Measurements from ENCODE around the gene EMX1.
"Not testable (repeated sequence)": the region's sequence is repeated elsewhere in the genome, so short reads cannot be mapped to it uniquely, and the experiment has no call there.

DNA sequence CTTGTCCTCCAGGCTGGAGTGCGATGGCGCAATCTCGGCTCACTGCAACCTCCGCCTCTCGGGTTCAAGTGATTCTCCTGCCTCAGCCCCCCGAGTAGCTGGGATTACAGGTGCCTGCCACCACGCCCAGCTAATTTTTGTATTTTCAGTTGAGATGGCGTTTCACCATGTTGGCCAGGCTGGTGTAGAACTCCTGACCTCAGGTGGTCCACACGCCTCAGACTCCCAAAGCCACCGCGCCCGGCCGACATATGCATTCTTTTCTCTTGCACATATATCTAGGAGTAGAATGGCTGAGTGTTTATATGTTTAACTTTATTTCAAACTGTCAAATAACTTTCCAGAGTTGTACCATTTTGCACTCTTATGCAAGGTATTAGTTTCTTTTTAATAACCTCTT lies 9.9 kb upstream of the EMX1 start:
- TF ChIP-seq CTCF, POLR2A (IDR thresholded peaks at IDR 0.05): not testable (repeated sequence)

All from testis (tissue), 2 donors.